GM21717 (cell line): ENCODE measurements around the gene ZBTB39.
A peak's percentile ranks its signal among the peaks of the same experiment; 100 is the strongest.
"Not testable (repeated sequence)": the region's sequence is repeated elsewhere in the genome, so short reads cannot be mapped to it uniquely, and the experiment has no call there.

ENCODE experiments used
- ATAC-seq: cut with Tn5 transposase; IDR thresholded peaks from one replicate; pipeline ENCODE4 v1.9.1; 2021; ENCODE audit warnings: mild to moderate bottlenecking, moderate library complexity; ENCODE audit not compliant: unreplicated experiment

ZBTB39 gene

DNA sequence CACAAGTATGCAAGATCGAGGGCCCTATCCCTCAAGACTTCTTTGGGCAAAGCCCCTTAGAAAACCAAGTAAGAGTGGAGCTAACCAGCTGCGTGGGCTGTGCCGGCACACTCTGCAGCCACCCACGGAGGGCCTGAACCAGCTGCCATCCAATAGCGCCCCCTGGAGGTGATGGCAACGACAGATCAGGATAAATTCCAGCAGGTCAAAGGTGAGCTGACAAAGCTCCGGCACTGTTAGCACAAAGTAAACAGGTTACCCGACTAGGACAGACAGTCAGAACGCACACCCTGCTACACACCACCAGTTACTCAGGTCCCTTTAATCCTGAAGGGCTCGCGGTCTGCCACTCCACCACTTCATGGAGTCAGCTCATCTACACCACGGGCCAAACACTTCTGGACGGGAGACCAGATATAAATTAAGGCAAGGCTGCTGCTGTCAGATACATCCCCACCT lies 4.9 kb downstream of the ZBTB39 start:
- ATAC-seq, result no peak

- no peak for ATAC-seq
Observed at GRCh38 chr12:57000393-57000792, 6.0 kb downstream of the ZBTB39 start.

- ATAC-seq, result no peak
Observed at GRCh38 chr12:56999456-56999855, 6.9 kb downstream of the ZBTB39 start.

- ATAC-seq, result peak; percentile 74
Observed at GRCh38 chr12:56998981-56999380, 7.4 kb downstream of the ZBTB39 start.

DNA sequence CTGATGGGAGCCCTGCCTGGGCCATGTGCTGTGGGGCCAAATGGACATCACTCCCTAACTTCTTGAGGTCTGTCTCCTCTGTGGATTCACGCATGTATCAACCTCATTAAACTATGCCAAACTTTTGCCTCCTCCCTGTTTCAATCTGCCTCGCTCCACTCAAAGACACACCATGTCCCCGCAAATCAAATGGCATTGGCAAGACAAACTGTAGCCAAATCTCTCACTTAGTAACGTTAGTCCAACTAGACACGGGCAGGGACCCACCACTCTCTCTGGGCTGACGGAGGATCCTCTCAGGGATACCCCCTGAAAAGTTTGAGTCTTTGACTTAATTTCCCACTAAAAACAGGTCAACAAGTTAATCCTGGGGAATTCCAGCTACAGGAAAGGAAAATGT lies 8.0 kb downstream of the ZBTB39 start:
- no peak for ATAC-seq

DNA sequence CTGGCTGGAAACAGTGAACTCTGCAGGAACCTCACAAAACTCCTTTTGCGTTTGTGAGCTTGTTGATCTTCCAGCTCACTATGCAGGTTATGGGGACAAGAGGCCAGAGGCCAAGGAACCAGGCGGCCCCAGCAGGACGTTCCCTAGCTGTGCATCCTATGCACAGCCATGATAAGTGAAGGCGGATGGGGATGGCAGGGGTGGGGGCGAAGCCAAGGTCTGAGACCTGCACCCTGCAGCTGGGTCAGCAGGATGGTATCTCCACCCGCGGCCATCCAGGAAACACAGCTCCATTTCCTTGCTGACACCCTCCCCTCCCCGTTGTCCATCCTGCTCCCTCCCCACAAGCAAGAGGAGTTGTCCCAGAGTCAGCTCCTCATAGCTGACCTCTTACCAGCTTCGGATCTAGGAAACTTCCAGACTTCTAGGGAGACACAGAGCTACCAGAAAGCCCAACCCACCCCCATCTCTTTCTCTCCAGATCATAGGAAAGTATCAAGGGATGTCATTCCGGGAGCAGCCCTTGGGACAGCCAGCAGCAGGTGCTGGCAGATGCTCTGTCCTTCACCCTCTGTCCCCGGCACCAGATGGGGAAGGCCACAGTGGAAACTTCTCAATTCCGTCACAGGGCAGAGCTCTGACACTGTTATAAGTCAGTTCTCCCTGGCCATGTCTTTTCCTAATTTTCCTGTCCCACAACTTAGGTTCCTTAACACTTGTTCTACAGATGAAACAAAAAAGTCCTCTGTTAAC lies 9.4 kb downstream of the ZBTB39 start:
- ATAC-seq, result no peak

DNA sequence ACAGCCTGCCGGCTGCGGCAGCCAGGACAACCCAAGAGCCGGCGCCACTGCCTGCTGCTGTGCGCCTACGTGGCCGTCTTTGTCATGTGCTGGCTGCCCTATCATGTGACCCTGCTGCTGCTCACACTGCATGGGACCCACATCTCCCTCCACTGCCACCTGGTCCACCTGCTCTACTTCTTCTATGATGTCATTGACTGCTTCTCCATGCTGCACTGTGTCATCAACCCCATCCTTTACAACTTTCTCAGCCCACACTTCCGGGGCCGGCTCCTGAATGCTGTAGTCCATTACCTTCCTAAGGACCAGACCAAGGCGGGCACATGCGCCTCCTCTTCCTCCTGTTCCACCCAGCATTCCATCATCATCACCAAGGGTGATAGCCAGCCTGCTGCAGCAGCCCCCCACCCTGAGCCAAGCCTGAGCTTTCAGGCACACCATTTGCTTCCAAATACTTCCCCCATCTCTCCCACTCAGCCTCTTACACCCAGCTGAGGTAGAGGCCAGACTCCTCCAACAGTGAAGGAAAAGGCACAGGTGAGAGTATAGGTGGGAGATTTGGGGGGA lies 10.3 kb downstream of the ZBTB39 start:
- no peak for ATAC-seq

- no peak for ATAC-seq
Observed at GRCh38 chr12:56995201-56995929, 11.0 kb downstream of the ZBTB39 start.

GRCh38 chr12:56994231-56994746 lies 12.1 kb downstream of the ZBTB39 start:
- no peak for ATAC-seq

GRCh38 chr12:56993346-56993745 lies 13.0 kb downstream of the ZBTB39 start:
- ATAC-seq, result no peak

GRCh38 chr12:56991319-56992246 lies 14.8 kb downstream of the ZBTB39 start:
- ATAC-seq, result no peak

DNA sequence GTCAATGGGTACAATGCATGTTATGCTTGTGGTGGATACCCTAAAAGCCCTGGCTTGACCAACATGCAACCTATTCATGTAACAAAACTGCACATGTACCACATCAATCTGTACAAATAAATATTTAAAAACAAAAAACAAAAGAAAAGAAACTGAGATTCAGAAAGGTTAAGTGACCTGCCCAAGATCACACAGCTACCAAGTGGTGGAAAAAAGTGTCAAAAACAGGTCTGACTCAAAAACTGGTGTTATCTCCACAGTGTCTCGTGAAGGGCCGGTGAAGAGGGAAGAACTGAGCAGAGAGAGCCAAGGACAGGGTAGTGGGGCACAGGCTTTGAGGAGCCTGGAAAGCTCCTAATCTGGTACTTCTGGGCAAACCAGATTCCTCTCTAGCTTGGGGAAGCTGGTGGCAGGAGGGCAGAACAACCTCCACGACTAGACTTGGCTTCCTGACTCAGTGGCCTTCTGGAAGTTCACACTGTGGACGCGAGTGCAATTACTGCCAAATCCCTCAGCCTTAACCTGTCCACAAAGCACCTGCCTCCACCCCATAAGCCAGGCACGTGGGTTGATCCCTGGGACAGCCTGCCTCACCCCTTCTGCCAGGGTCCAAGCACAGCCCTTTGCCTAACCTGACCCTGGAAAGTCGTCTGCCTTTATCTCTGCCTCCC lies 15.6 kb downstream of the ZBTB39 start:
- no peak for ATAC-seq

GRCh38 chr12:56989861-56990610 lies 16.3 kb downstream of the ZBTB39 start:
- ATAC-seq, result no peak

DNA sequence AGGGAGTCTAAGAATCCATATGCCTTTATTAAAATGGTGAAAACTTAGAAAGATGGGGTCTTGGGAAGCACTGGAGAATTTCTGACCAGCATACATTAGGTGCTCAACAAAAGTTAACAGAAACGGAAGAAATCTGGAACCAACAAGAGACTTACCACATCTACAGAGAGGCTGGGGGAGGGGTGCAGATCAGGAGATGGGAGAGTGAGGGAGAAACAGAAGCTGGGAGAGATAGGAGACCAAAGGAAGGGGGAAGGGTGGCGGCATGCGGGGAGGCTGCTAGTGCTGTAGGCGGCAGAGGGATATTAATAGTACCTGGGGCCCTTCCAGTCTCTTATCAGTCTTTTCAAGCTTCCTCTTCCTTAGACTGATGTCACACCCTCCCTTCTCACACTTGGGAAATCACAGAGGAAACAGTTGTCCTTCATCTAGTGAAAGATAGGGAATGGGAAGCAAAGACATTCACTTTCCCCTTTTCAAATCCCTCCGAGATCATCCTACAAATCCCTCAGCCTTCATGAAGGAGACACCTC lies 18.1 kb downstream of the ZBTB39 start:
- ATAC-seq, result no peak

DNA sequence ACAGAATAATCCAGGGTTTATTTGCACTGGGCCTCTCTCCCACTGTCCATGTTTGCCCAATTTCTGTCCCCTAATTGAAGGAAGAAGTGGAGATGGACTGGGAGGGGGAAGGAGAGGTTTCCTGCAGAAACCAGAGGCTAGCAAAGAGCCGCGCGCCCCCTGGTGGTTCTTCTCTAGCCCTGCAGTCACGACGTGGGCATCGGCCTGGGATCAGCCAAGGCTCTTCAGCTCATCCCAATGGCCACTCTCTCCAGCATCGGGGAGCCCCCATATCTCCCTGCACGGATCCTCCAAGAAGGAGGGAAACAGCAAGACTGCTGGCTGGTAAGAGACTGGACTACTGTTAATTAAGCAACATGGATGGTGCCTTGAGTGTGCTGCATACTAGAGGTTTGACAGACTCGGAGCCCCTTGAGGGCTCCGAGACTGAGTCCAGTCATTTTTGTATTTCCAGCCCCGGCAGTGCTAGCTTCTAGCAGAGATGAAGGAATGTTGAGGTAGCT lies 18.7 kb downstream of the ZBTB39 start:
- no peak for ATAC-seq

GRCh38 chr12:56987011-56987410 lies 19.3 kb downstream of the ZBTB39 start:
- ATAC-seq, result no peak

GRCh38 chr12:56985714-56986113 lies 20.6 kb downstream of the ZBTB39 start:
- ATAC-seq, result not testable (repeated sequence)

- no peak for ATAC-seq
Observed at GRCh38 chr12:56983386-56983785, 23.0 kb downstream of the ZBTB39 start.
